Left ventricle myocardium inferior (tissue), 1 donor: Measurements from ENCODE around the gene KPNA6. TPM values are rescaled to one million over a fixed set of nuclear protein-coding genes. Genes with fewer than 3 reads are reported as not detected.

Experiments
- DNase-seq: peaks from one replicate; pipeline ENCODE4 v3.0.0-alpha.2; 2020
- H3K27ac ChIP-seq: fragments of 200-600 bp; replicated peaks from 2 replicates; pipeline ENCODE4 v1.8.0; 2021
- H3K27me3 ChIP-seq: fragments of 200-600 bp; 2 replicates; pipeline ENCODE4 v1.8.0; 2021; ENCODE audit warnings: low read depth
- H3K36me3 ChIP-seq: fragments of 200-600 bp; 2 replicates; pipeline ENCODE4 v1.8.0; 2021
- H3K4me1 ChIP-seq: fragments of 200-600 bp; 2 replicates; pipeline ENCODE4 v1.8.0; 2021
- H3K4me3 ChIP-seq: fragments of 200-600 bp; 2 replicates; pipeline ENCODE4 v1.8.0; 2021; ENCODE audit warnings: mild to moderate bottlenecking, moderate library complexity
- H3K9me3 ChIP-seq: fragments of 200-600 bp; replicated peaks from 2 replicates; pipeline ENCODE4 v1.8.0; 2021
- intact Hi-C: fragments of 100-400 bp; cut with micrococcal nuclease; formaldehyde crosslinking; loops from one replicate; pipeline ENCODE4 v1.11.0; 2022
- total RNA-seq: library from RNA; stranded (reverse); fragmentation: NEBNext Ultra II Directional; extraction: Animal tissue kit (Norgen Biotek cat#: 25700); gene quantifications from one replicate; pipeline ENCODE4 v1.2.1, GENCODE V29; 2021
- TF ChIP-seq, protein P1 (sequence below): fragments of 200-600 bp; IDR thresholded peaks from 2 replicates; pipeline ENCODE4 v1.8.0; 2021; ENCODE audit warnings: antibody characterized with exemption, mild to moderate bottlenecking, borderline replicate concordance
- donor health status: DM: no; HTN: yes; CAD: no; lungs with severe emphysema.

Gene KPNA6
- total RNA-seq, 1 donor from 2014 or later = 75.9 TPM

DNA sequence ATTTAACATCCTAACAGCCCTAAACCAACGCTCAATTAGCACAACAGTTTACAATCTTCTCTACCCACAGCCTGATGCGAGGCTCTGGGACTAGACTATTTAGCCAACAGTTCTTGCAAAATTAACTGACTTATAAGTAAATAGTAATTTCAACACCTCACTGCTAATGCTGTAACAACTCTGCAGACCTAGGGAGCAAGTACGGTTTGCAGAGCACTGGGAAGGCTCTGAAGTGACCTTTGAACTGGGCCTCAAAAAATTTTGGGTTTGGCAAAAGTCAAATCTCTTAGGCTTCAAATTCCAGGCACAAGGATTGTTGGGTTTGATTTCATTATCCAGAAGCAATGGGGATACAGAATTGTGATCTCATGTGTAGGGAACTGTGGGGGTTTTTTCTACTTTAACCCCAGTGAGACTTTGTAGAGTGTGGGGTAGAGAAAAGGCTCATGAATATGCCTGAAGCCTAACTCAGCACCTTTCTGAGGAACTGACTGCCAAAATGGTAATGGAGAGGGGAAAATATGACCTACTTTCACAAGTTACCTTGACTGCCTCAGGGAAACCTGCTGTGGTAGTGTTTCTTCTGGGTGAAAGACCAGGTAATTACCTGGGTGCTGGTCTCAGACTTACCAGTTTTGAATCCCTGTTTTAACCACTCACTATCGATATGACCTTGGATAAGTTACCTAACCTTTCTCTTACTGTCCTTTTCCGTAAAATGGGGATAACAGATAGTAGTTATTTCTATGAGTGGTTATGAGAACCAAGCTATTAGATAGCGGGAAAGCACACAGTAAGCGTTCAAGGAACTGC is 70.7 kb downstream of the KPNA6 start:
- H3K9me3 ChIP-seq = no peaks in the 10 kb centered on the region
- no peak for DNase-seq
- H3K27ac ChIP-seq = peak overlapping the region; percentile 96
- H3K4me1 ChIP-seq = peaks cover 49% of the 10 kb centered on the region
- H3K4me3 ChIP-seq = peak overlapping the region; percentile 73
- TF ChIP-seq, protein P1, sequence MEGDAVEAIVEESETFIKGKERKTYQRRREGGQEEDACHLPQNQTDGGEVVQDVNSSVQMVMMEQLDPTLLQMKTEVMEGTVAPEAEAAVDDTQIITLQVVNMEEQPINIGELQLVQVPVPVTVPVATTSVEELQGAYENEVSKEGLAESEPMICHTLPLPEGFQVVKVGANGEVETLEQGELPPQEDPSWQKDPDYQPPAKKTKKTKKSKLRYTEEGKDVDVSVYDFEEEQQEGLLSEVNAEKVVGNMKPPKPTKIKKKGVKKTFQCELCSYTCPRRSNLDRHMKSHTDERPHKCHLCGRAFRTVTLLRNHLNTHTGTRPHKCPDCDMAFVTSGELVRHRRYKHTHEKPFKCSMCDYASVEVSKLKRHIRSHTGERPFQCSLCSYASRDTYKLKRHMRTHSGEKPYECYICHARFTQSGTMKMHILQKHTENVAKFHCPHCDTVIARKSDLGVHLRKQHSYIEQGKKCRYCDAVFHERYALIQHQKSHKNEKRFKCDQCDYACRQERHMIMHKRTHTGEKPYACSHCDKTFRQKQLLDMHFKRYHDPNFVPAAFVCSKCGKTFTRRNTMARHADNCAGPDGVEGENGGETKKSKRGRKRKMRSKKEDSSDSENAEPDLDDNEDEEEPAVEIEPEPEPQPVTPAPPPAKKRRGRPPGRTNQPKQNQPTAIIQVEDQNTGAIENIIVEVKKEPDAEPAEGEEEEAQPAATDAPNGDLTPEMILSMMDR = no peak
- intact Hi-C loops = no loop called here
- no peaks in the 10 kb centered on the region for H3K27me3 ChIP-seq
- peaks cover 32% of the 10 kb centered on the region for H3K36me3 ChIP-seq

DNA sequence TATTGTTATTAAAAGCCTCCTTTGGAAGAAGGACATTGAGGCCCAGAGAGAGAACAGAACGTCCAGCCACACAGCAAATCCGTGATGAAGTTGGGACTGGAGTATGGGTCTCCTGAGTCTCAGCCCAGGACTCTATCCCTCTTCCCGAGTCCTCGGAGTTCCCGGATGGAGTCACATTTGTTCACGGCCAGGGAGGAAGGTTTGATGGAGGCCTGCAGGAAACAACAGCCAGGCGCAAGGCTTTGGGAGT is 71.3 kb downstream of the KPNA6 start:
- peak overlapping the region; percentile 96 for H3K27ac ChIP-seq
- H3K36me3 ChIP-seq = peaks cover 32% of the 10 kb centered on the region
- no peak for DNase-seq
- H3K4me1 ChIP-seq = peaks cover 54% of the 10 kb centered on the region
- H3K9me3 ChIP-seq = no peaks in the 10 kb centered on the region
- TF ChIP-seq, protein P1 = no peak
- intact Hi-C loops = no loop called here
- H3K27me3 ChIP-seq = no peaks in the 10 kb centered on the region
- peak overlapping the region; percentile 73 for H3K4me3 ChIP-seq

GRCh38 chr1:32179443-32180185 is 71.8 kb downstream of the KPNA6 start, which contains the start of gene TXLNA:
Gene TXLNA, plus strand, starts transcription at chr1:32179675. Its CDS starts 671 bp downstream, at chr1:32180346.
- DNase-seq = peak; percentile 97
- Histone ChIP-seq H3K4me1 (peaks cover 59% of the 10 kb centered on the region), H3K27ac (peak within 1 kb of the TSS; percentile 96), H3K27me3 (no peaks in the 10 kb centered on the region), H3K9me3 (no peaks in the 10 kb centered on the region), H3K4me3 (peak within 1 kb of the TSS; percentile 73), H3K36me3 (peaks cover 32% of the 10 kb centered on the region)
- intact Hi-C loops = no loop called here
- TF ChIP-seq, protein P1 = no peak

DNA sequence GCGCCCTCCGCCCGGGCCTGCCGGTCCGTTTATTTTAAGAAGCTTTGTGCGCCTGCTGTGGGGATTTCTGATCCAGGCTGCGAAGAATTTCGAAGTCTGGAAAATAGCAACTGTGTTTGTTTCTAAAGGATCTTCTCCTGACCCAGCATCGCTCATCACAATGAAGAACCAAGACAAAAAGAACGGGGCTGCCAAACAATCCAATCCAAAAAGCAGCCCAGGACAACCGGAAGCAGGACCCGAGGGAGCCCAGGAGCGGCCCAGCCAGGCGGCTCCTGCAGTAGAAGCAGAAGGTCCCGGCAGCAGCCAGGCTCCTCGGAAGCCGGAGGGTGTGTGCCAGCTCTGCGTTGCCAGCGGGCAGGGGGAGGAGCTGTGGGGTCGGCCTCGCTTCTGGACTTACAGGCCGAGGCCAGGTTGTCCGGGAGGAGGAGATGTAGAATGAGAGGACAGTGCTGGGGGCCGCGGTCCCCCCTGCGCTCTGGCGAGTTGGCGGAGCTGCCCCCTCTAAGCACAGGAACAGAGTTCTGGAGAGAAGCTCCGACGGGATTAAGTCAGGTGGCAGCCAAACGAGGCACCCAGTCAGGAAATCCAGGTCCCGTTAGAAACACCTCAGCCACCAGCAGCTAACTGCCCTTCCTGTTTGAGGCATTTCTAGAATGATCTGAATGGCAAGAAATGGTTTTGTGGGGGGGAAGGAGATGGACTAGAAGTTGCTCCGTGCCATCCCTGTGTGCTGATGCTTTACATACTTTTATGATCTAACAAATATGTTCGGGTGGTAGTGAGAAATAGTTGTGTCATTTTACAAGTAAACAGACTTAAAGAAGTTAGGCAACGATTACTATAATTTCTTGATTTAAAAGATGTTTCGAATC is 72.6 kb downstream of the KPNA6 start:
- intact Hi-C loops = no loop called here
- Histone ChIP-seq H3K36me3 (peaks cover 41% of the 10 kb centered on the region), H3K4me1 (peaks cover 65% of the 10 kb centered on the region)

More for the DNA sequence above, 72.6 kb downstream of the KPNA6 start:
- TF ChIP-seq, protein P1 = no peak
- Histone ChIP-seq H3K27me3 (no peaks in the 10 kb centered on the region), H3K27ac (peak overlapping the region; percentile 96), H3K4me3 (peak overlapping the region; percentile 73), H3K9me3 (no peaks in the 10 kb centered on the region)
- DNase-seq = peak; percentile 53
